HG03025 (cell line): ENCODE results near the gene ZIC2.
"Not testable (repeated sequence)": the region's sequence is repeated elsewhere in the genome, so short reads cannot be mapped to it uniquely, and the experiment has no call there.

Source experiments
- ATAC-seq: cut with Tn5 transposase; IDR thresholded peaks from one replicate; pipeline ENCODE4 v1.9.1; 2021; ENCODE audit warnings: mild to moderate bottlenecking, moderate library complexity; ENCODE audit not compliant: unreplicated experiment, low FRiP score

Gene ZIC2

DNA sequence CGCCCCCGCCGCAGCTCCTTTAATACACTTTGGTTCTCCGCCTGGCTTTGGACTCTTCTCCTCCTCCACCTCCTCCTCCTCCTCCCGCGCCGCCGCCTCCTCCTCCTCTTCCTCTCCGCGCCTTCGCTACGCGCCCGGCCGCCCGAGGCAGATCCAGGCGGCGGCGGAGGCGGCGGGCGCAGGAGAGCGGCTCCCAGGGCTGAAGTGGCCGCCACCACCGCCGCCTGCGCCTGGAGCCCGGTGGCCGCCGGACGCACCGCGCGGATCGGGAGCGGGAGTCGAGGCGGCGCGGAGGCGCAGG, at the start of gene ZIC2:
Gene ZIC2, plus strand, starts transcription at position 50 of the 301 bp plus-strand sequence. CDS start 281 bp downstream, outside the sequence.
- no peak for ATAC-seq

DNA sequence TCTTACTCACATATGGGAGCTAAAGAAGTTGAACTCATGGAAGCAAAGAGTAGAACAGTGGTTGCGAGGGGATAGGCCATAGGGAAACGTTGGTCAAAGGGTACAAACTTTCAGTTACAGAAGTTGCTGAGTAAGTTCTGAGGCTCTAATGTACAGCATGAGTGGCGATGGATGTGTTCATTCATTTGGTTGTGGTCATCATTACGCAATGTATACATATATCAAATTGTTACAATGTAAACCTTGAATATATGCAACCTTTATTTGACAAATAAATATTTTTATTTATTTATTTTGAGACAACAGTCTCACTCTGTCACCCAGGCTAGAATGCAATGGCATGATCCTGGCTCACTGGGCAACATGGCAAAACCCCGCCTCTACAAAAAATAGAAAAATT, 48.7 kb upstream of the ZIC2 start:
- ATAC-seq = no peak

DNA sequence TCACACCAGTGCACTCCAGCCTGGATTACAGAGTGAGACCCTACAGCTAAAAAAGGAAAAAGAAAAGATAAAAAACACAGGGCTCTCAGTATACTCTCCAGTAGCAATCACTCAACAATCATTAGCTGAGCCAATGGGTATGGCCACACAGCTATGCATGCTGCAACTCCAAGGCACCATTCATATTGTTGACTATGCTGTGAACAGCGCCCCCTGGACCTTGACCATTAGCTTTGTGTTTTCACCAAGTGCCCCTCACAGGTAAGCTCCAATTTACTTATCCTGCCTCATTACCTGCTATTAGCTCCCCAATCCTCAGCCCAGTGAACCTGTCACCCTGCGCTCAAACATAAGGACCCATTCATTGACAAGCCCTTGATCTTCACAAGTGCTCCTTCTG, 45.8 kb upstream of the ZIC2 start:
- ATAC-seq = no peak

DNA sequence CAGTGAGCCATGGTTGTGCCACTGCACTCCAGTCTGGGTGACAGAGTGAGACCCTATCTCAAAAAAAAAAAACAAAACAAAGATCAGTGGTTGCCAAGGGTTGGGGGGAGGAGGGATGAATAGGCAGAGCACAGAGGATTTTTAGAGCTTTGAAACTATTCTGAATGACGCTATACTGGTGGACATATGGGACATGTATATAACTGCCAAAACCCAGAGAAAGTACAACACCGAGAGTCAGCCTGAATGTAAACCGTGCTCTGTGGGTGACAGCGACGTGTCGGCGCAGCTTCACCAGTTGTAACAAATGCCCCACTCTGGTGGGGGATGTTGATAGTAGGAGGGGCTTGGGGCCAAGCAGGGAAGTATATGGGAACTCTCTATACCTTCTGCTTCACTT, 42.9 kb upstream of the ZIC2 start:
- ATAC-seq = no peak

DNA sequence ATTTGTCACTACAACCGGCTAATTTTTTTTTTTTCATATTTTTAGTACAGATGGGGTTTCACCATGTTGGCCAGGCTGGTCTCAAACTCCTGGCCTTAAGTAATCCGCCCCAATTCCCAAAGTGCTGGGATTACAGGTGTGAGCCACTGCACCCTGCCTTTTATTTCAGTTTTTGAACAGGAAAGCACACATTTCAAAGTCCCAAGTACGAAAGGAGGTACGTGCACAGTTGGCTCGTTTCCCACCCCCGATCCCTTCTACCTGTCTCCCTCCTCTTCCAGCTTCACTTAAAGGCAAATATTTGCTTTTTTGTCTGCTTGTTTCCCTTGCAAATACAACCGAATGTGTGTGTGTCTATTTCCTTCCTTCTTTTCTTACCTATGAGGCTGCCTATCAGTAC, 40.5 kb upstream of the ZIC2 start:
- no peak for ATAC-seq

DNA sequence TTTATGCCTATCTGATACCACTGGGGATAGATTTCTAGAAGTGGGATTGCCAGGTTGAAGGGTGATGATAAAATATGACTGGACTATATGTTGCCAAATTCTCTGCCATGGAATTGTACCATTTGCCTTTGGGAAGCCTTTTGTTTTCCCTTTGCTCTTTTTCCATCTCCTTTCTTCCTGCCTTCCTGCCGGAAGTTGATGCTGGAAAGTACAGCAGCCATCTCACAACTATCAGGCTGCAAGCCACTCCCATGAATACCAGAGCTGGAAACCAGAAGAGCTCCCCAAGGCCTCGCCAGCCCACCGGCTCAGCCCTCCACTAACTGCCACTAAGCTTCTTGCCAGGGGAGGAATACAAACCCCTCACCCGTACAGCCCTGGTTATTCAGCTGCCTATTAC, 39.7 kb upstream of the ZIC2 start:
- ATAC-seq = no peak

DNA sequence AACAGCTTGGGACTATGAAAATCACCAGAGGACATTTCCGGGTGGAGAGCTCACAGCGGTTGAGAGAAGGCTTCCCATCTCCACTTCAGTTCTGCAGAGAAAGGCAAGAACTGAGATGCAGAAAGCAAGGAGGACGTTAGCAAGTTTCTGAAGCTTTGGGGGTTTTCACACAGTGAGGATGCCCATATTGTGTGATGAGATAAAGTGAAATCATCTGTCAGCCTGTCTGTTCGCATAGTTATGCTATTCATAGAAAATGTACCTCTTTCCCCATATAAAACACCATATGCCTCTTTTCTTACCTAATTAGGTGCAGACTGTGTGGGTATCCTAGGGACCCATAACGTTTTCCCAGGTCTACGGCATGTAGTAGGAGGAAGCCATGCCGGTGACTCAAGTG, 37.5 kb upstream of the ZIC2 start:
- ATAC-seq = no peak

DNA sequence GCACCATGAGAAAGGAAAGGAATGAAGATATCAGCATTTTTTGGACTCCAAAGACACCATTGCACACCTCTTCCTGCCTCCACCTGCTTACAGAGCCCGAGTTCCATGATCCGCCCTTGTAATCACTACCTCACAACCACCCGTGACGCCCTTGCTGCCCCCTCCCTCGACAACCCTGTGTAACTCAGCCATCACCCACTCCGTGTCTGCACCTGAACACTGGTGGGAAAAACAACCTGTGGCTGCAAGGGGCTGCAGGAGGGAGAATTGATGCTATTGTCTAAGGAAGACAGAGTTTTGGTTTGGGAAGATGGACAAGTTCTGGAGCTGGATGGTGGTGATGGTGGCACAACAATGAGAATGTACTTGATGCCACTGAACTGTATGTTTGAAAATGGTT, 37.0 kb upstream of the ZIC2 start:
- no peak for ATAC-seq

DNA sequence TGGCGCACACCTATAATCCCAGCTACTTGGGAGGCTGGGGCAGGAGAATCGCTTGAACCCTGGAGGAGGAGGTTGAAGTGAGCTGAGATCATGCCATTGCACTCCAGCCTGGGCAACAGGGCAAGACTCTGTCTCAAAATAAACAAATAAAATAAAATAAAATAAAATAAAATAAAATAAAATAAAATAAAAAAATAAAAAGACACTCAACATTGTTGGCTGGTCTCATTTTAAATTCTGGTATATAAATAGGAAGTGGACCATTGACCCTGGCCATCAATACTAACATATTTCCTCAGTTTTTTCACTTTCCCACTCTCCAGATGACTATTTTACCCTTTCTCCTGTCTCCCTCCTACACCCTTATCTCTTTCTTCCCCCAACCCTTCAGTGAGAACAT, 36.1 kb upstream of the ZIC2 start:
- not testable (repeated sequence) for ATAC-seq

DNA sequence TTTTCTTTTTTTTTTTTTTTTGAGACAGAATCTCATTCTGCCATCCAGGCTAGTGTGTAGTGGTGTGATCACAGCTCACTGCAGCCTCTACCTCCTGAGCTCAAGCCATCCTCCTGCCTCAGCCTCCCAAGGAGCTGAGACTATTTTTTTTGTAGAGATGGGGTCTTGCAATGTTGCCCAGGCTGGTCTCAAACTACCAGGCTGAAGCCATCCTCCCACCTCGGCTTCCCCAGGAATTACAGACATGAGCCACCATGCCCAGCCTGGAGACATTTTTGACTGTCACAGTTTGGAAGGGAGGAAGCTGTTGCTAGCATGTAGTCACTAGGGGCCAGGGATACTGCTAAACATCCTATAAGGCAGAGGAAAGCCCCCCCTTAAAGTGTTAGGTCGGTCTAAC, 33.9 kb upstream of the ZIC2 start:
- no peak for ATAC-seq

DNA sequence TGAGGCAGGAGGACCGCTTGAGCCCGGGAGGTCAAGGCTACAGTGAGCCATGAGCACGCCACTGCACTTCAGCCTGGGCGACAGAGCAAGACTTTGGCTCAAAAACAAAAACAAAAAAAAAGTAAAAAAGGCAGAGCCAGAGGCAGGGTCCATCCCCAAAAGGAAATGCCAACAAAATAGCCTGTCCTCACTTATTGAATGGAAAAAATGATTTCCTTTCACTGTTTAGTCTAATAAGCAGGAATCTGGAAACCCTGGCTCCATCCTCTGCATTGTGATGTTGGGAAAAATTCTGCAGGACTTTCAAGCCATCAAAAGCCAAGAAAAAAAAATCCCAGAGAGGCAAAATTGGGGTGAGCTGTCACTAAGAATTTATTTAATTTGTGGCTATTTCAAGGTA, 33.2 kb upstream of the ZIC2 start:
- ATAC-seq = no peak

DNA sequence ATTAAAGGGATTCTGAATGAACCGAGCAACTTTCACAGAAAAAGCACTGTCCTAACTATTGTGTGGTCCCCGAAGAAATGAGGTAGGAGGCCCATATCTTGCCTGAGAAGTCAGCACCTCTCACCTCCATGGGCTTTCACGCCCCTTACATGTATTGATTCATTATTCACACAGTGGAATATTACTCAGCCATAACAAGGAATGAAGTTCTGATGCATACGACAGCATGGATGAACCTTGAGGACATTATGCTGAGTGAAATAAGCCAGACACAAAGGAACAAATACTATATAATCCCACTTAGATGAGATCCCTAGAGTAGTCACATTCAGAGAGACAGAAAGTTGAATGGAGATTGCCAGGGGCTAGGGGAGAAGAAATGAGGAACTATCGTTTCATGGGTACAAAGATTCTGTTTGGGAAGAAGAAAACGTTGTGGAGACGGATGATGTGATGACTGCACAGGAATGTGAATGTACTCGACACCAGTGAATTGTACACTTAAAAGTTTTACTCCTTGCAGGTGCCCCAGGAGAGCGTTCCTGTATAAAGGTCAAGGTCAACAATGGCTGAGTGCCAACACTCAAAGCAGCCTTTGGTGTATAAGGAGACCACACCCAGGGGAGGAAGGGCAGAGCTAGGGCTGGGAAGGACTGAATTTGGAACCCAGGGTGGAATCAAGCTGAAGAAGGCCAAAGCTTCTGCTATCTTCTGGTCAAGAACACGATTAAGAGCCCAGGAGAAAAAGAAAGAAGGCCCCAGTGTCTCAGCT, 32.5 kb upstream of the ZIC2 start:
- ATAC-seq = no peak

DNA sequence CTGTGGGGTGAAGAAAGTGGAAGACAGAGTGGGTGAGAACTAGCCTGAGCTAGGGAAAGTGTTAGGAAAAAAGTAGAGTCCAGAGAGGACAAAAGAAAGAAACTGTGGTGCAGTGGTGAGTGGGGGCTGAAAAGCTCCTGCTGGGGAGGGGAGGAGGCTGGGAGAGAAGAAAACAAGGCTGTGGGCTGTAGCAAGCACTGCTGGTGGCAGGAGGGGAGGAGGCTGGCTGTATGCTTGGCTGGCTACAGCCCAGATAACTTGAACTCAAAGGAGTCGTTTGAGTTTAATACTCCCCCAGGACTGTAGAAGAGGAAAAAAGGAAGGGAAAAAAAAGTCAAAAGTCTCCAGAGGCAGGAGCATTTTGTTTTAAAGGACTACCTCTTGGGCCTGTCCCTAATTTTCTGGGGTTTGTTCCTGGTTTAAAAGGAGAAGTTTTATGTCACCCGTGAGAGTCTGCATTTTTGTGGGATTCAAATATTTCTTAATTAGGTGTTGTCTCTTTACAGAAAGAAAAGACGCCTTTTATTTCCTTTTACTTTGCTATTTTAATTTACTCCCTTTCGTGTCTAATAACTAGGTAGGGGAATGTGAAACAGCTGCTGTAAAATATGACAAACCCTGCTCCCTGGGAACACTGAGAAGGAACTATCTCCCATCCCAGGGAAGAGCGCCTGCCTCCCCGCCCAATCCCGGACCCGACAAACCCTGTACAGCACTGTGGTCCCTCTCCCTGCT, 31.7 kb upstream of the ZIC2 start:
- ATAC-seq = no peak

DNA sequence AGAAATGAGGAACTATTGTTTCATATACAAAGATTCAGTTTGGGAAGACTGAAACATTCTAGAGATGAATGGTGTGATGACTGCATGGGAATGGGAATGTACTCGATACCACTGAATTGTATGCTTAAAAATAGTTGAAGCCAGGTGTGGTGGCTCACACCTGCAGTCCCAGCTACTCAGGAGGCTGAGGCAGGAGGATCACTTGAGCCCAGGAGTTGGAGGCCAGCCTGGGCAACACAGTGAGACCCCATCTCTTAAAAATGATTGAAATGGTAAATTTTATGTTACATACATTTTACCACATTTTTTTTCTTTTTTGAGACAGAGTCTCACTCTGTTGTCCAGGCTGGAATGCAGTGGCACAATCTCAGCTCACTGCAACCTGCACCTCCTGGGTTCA, 29.9 kb upstream of the ZIC2 start:
- not testable (repeated sequence) for ATAC-seq

DNA sequence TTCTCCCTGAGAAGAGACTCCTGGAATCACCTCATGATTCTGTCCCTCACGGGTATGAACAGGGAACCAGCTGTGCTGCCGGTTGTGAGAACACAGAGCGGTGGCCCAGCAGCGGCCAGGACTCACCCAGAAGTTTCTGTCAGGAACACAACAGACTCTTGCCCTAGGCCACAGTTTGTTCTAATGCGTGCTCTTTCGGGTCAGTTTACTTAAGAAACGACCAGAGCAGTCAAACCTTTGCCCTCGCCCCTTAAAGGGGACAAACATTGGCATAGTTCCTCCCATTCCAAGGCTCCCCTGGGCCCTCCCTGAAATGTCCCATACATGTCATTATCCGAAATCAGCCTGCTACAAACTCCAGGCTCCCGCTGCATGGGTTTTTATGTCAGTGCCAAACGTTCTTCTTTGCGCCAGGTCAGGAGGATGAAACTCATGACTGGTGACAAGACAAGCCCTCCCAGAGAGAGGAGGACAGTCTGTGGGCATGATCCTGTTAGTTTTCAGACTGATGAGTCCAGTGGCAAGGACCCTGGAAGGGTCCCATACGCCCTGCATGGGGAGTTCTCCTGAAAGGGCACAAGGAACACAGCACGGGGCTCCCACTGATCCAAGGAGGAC, 28.3 kb upstream of the ZIC2 start:
- ATAC-seq = no peak

DNA sequence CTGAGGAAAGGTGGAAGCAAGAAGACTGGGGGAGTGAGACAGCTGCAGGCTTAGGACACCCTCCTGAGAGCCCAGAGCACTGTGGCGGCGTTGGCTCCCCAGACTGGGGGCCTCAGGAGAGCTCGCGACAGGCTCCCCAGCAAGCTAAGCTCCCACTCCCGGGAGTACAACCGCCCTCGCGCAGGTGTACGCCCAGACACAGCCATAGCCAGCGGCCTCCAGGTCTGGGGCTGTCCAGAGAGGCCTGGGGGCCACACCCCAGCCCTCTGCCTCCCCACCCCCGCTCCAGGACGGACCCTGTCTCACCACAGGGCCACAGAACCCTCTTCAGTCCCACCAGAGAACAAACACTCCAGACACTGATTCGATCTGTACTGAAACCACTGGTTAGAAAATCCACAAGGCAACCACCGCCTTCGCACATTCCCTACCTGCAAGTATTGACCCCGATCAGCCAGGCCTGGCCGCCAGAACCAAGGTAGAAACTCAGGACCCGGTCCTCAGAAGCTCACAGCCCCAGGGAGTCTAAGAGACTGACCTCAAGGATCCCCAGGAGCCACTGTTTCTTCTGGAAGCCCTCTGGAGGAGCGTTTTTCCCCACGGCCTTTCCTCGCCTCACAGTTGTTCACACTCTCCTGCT, 26.4 kb upstream of the ZIC2 start:
- no peak for ATAC-seq

DNA sequence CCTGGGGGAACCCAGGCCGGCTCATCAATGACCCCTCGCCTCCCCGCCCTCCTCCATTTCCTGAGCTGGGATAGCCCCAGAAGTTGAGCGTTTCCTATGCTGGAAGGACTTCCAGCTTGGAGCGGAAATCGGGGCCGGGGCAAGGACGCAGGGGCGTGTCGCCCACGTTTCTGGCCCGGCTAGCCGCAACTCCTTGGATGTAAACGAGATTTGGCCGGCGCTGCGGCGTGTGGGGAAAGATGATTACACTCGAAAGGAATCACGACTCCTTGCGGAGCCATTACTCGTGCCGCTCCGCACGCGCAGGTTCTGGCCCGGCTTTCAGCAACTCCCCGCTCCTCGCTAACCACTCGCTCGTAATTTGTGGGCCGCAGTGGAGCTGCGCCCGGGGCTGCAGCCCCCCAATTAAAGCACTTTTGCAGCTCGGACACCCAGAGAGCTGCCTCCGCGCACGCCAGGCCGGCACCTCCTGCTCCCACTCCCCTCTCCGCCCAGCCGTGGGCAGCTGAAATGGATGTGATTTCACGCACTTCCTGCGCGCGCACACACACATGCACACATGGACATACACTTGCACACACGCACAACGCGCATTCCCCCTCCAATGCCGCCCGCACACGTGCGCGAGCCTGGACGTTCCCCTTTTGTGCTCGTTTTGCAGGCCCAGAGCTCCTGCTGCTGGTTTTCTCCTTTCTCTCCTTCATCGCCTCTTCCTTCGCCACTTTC, 25.7 kb upstream of the ZIC2 start:
- no peak for ATAC-seq

DNA sequence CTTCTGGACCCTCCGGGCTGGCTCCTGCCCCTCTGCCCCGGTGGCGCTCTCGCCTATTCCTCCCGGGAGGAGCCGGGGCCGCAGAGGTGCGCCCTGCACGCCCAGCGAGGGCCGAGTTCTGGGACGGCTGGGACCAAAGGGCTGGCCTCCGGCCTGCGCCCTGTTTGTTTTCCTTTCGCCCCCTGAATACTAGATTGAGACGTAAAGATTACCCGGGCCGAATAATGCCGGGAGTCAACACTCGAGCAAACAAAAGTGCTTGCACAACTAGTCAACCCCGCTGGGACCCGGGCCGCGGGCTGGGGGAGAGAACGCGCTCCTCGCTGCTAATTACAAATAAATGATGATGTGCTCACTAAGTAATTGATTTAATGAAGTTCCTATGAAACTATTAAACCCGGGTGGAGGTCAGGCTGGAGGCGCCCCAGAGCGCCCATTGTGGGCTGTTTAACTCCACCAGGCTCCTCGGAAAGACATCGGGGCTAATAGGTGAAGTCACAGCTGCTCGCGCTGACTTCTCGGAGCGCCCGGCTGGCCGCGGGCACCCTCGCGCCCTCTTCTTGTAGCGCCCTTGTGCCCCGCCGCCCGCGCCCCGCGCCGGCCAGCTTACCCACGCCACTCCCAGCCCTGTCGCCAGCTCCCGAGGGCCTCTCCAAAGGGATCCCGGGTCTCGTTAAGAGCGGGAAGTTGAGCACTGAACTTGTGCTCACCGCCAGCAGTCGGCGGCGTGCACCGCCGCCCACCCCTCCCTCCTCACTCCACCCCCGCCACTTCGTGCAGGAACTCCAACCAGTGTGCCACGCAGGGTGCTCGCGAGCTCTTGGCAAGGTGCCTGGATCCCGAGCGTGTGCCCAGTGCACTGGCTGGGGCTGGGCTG, 24.9 kb upstream of the ZIC2 start:
- no peak for ATAC-seq

DNA sequence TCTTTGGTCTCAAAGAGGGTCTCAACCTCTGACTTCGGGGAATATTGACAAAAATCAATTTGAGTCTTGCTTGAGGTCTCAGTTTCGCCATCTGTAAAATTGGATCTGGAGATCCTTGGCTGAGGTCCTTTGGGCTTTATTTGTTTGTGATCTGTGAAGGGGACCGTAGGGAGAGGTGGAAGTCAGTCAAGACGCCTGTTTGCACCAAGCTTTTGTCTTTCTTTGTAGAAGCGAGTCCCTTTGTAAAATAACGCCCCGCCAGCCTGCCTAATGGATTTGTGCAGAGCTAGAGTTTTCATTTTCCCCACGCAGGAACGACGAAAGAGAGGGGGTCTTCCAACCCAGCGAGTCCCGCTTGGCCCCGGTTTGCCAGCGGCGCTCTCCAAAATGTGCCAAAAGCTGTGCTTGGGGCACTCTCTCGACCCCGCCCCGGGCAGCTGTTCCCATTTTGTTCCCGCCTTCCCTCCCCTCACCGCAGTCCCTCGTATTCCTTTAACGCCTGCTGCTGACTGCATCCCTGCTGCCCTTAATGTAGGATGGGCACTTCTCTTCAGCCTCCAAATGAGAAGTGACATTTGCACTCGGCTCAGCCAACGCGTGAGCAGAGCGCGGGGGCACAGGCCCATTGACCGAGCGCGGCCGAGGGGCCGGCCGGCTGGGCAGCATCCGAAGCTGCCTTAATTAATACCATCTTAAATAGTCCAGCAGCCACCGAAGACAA, 23.0 kb upstream of the ZIC2 start:
- ATAC-seq = no peak
